K562 (cell line): ENCODE measurements around the gene ECHDC3. TPM values are rescaled to one million over a fixed set of nuclear protein-coding genes. Genes with fewer than 3 reads are reported as not detected.

Experiments used
- NFXL1 ChIP-seq: fragments of 450-650 bp; formaldehyde crosslinking; IDR thresholded peaks from 2 replicates; pipeline ENCODE4 v1.4.0; 2021; ENCODE audit warnings: mild to moderate bottlenecking
- RBBP5 ChIP-seq: fragments of 200-600 bp; sonication (generic); IDR thresholded peaks from 2 replicates; pipeline ENCODE4 v1.6.1; 2012; ENCODE audit warnings: borderline replicate concordance, mild to moderate bottlenecking, low read length, control low read depth, inconsistent platforms; ENCODE audit not compliant: insufficient read depth, poor library complexity, severe bottlenecking
- RBM25 ChIP-seq: fragments of 200-400 bp; formaldehyde crosslinking; IDR thresholded peaks from 2 replicates; pipeline ENCODE4 v1.6.1; 2018; ENCODE audit warnings: low read length, low read depth, moderate library complexity; ENCODE audit not compliant: severe bottlenecking
- SMAD2 ChIP-seq: fragments of 150-350 bp; IDR thresholded peaks from 2 replicates; pipeline ENCODE4 v1.6.1; 2014; ENCODE audit warnings: low read depth, mild to moderate bottlenecking, low read length
- XRCC5 ChIP-seq: fragments of 200-400 bp; formaldehyde crosslinking; IDR thresholded peaks from 2 replicates; pipeline ENCODE4 v1.6.1; 2017; ENCODE audit warnings: low read depth, mild to moderate bottlenecking, low read length
- ZNF445 ChIP-seq: fragments of 250-450 bp; sonication (Bioruptor Pico); IDR thresholded peaks from 2 replicates; pipeline ENCODE4 v1.4.0; 2020; ENCODE audit warnings: low read depth, mild to moderate bottlenecking, moderate library complexity
- polyA plus RNA-seq, 8 experiments: library from polyadenylated mRNA; depleted of rRNA in 4 of 8; stranded (reverse) in 5 of 8; unstranded in 3 of 8; fragments of >200 nt; fragmentation: Nextera tagmentation in 2 of 8; fragmentation: Illumina TruSeq in 1 of 8; extraction: Ambion mirVana in 2 of 8; extraction: Trizol in 1 of 8; gene quantifications; 2 replicates each; pipeline versions ENCODE4 v1.2.1 to v1.2.3, GENCODE V29; 2011 to 2014; ENCODE audit warnings: inconsistent platforms in 1 of 8, missing spikeins in 1 of 8
- total RNA-seq, 7 experiments: library from RNA; depleted of rRNA in 6 of 7; stranded (reverse); fragments of >200 nt in 6 of 7; fragmentation: Illumina TruSeq in 2 of 7; extraction: Trizol in 2 of 7; gene quantifications; 2 replicates each; pipeline versions ENCODE4 v1.2.1 to v1.2.3, GENCODE V29; 2011 to 2021; ENCODE audit warnings: low replicate concordance in 1 of 7
- TF ChIP-seq, protein P1 (sequence below): sonication (generic); formaldehyde crosslinking; IDR thresholded peaks from 2 replicates; pipeline ENCODE4 v1.8.0; 2023; ENCODE audit warnings: missing genetic modification reagents, mild to moderate bottlenecking, borderline replicate concordance
- TF ChIP-seq, protein P2 (sequence below): fragments of 450-650 bp; IDR thresholded peaks from 2 replicates; pipeline ENCODE4 v1.6.1; 2016; ENCODE audit warnings: mild to moderate bottlenecking, moderate library complexity

Gene ECHDC3
- total and polyA plus RNA-seq, 9 of the 15 experiments (the other 6 are each of a cell fraction or from before 2014, with no cell fraction given) = 0.53 to 21.9 (median 15.7) TPM

DNA sequence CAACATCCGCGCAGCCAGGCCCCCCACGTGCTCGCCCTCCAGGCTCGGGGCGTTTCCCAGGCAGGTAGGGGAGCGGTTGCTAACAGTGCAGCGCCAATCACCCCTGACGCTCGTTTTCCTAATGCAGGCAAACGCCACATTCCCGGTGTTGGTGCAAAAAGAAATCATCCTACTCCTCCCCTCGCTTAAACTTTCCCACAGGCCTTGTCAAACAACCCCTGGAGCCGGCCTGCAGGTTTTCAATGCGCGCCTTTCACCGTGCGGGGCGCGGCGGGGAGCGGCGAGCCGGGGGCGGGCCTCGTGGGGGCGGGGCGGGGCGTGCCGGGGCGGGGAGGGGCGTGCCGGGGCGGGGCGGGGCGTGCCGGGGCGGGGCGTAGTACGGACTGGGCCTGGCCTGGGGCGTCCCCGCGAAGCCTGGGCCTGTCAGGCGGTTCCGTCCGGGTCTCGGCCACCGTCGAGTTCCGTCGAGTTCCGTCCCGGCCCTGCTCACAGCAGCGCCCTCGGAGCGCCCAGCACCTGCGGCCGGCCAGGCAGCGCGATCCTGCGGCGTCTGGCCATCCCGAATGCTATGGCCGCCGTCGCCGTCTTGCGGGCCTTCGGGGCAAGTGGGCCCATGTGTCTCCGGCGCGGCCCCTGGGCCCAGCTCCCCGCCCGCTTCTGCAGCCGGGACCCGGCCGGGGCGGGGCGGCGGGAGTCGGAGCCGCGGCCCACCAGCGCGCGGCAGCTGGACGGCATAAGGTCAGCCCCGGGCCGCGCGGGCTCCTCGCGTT, at the start of gene ECHDC3 (continued):
- TF ChIP-seq XRCC5 (0 out of 2 replicates have a peak, but pooled peaks have one; percentile 30), ZNF445 (no peak), RBBP5 (peak; percentile 88), SMAD2 (no peak), RBM25 (peak; percentile 22), NFXL1 (CRISPR knock-in tag) (no peak)
- TF ChIP-seq, protein P1, sequence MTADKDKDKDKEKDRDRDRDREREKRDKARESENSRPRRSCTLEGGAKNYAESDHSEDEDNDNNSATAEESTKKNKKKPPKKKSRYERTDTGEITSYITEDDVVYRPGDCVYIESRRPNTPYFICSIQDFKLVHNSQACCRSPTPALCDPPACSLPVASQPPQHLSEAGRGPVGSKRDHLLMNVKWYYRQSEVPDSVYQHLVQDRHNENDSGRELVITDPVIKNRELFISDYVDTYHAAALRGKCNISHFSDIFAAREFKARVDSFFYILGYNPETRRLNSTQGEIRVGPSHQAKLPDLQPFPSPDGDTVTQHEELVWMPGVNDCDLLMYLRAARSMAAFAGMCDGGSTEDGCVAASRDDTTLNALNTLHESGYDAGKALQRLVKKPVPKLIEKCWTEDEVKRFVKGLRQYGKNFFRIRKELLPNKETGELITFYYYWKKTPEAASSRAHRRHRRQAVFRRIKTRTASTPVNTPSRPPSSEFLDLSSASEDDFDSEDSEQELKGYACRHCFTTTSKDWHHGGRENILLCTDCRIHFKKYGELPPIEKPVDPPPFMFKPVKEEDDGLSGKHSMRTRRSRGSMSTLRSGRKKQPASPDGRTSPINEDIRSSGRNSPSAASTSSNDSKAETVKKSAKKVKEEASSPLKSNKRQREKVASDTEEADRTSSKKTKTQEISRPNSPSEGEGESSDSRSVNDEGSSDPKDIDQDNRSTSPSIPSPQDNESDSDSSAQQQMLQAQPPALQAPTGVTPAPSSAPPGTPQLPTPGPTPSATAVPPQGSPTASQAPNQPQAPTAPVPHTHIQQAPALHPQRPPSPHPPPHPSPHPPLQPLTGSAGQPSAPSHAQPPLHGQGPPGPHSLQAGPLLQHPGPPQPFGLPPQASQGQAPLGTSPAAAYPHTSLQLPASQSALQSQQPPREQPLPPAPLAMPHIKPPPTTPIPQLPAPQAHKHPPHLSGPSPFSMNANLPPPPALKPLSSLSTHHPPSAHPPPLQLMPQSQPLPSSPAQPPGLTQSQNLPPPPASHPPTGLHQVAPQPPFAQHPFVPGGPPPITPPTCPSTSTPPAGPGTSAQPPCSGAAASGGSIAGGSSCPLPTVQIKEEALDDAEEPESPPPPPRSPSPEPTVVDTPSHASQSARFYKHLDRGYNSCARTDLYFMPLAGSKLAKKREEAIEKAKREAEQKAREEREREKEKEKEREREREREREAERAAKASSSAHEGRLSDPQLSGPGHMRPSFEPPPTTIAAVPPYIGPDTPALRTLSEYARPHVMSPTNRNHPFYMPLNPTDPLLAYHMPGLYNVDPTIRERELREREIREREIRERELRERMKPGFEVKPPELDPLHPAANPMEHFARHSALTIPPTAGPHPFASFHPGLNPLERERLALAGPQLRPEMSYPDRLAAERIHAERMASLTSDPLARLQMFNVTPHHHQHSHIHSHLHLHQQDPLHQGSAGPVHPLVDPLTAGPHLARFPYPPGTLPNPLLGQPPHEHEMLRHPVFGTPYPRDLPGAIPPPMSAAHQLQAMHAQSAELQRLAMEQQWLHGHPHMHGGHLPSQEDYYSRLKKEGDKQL (CRISPR knock-in tag) = no peak
- TF ChIP-seq, protein P2, sequence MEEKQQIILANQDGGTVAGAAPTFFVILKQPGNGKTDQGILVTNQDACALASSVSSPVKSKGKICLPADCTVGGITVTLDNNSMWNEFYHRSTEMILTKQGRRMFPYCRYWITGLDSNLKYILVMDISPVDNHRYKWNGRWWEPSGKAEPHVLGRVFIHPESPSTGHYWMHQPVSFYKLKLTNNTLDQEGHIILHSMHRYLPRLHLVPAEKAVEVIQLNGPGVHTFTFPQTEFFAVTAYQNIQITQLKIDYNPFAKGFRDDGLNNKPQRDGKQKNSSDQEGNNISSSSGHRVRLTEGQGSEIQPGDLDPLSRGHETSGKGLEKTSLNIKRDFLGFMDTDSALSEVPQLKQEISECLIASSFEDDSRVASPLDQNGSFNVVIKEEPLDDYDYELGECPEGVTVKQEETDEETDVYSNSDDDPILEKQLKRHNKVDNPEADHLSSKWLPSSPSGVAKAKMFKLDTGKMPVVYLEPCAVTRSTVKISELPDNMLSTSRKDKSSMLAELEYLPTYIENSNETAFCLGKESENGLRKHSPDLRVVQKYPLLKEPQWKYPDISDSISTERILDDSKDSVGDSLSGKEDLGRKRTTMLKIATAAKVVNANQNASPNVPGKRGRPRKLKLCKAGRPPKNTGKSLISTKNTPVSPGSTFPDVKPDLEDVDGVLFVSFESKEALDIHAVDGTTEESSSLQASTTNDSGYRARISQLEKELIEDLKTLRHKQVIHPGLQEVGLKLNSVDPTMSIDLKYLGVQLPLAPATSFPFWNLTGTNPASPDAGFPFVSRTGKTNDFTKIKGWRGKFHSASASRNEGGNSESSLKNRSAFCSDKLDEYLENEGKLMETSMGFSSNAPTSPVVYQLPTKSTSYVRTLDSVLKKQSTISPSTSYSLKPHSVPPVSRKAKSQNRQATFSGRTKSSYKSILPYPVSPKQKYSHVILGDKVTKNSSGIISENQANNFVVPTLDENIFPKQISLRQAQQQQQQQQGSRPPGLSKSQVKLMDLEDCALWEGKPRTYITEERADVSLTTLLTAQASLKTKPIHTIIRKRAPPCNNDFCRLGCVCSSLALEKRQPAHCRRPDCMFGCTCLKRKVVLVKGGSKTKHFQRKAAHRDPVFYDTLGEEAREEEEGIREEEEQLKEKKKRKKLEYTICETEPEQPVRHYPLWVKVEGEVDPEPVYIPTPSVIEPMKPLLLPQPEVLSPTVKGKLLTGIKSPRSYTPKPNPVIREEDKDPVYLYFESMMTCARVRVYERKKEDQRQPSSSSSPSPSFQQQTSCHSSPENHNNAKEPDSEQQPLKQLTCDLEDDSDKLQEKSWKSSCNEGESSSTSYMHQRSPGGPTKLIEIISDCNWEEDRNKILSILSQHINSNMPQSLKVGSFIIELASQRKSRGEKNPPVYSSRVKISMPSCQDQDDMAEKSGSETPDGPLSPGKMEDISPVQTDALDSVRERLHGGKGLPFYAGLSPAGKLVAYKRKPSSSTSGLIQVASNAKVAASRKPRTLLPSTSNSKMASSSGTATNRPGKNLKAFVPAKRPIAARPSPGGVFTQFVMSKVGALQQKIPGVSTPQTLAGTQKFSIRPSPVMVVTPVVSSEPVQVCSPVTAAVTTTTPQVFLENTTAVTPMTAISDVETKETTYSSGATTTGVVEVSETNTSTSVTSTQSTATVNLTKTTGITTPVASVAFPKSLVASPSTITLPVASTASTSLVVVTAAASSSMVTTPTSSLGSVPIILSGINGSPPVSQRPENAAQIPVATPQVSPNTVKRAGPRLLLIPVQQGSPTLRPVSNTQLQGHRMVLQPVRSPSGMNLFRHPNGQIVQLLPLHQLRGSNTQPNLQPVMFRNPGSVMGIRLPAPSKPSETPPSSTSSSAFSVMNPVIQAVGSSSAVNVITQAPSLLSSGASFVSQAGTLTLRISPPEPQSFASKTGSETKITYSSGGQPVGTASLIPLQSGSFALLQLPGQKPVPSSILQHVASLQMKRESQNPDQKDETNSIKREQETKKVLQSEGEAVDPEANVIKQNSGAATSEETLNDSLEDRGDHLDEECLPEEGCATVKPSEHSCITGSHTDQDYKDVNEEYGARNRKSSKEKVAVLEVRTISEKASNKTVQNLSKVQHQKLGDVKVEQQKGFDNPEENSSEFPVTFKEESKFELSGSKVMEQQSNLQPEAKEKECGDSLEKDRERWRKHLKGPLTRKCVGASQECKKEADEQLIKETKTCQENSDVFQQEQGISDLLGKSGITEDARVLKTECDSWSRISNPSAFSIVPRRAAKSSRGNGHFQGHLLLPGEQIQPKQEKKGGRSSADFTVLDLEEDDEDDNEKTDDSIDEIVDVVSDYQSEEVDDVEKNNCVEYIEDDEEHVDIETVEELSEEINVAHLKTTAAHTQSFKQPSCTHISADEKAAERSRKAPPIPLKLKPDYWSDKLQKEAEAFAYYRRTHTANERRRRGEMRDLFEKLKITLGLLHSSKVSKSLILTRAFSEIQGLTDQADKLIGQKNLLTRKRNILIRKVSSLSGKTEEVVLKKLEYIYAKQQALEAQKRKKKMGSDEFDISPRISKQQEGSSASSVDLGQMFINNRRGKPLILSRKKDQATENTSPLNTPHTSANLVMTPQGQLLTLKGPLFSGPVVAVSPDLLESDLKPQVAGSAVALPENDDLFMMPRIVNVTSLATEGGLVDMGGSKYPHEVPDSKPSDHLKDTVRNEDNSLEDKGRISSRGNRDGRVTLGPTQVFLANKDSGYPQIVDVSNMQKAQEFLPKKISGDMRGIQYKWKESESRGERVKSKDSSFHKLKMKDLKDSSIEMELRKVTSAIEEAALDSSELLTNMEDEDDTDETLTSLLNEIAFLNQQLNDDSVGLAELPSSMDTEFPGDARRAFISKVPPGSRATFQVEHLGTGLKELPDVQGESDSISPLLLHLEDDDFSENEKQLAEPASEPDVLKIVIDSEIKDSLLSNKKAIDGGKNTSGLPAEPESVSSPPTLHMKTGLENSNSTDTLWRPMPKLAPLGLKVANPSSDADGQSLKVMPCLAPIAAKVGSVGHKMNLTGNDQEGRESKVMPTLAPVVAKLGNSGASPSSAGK = peak; percentile 94
